ENCODE data around the gene NDUFAF3. TPM values are rescaled to one million over a fixed set of nuclear protein-coding genes. Genes with fewer than 3 reads are reported as not detected.
"Not testable (repeated sequence)": the region's sequence is repeated elsewhere in the genome, so short reads cannot be mapped to it uniquely, and the experiment has no call there.

The NDUFAF3 gene
- total RNA-seq, 2 donors from 2014 or later = 91.4 to 106 TPM

- peak; percentile 94 to 95 for ATAC-seq
- DNase-seq (ENCODE audit: low spot score) = peak; percentile 98
- peaks cover 24 to 26% of the 10 kb centered on the region in 2 donors for H3K4me1 Mint-ChIP-seq (ENCODE audit: low read depth in 2 of 2)
- no peaks in the 10 kb centered on the region for H3K36me3 Mint-ChIP-seq
- no peaks in the 10 kb centered on the region for H3K9me3 Mint-ChIP-seq
- peak within 1 kb of the TSS; percentile 99 to 100 for H3K27ac Mint-ChIP-seq
- H3K4me3 Mint-ChIP-seq = peak within 1 kb of the TSS; percentile 99
- no peaks in the 10 kb centered on the region for H3K27me3 Mint-ChIP-seq
Observed at GRCh38 chr3:49007068-49007770, 14.7 kb upstream of the NDUFAF3 start, which contains the start of gene WDR6. Gene WDR6 (plus strand): TSS chr3:49007391. CDS start chr3:49007432, 41 bp downstream.

- Mint-ChIP-seq H3K4me3 (peak overlapping the region; percentile 99), H3K27ac (peak overlapping the region; percentile 99 to 100), H3K27me3 (no peaks in the 10 kb centered on the region), H3K4me1 (ENCODE audit: low read depth in 2 of 2) (peaks cover 24 to 26% of the 10 kb centered on the region in 2 donors), H3K9me3 (no peaks in the 10 kb centered on the region), H3K36me3 (no peaks in the 10 kb centered on the region)
- DNase-seq (ENCODE audit: low spot score) (peak; percentile 91), ATAC-seq (peak; percentile 80 to 82)
Observed at GRCh38 chr3:49007771-49008528, 14.0 kb upstream of the NDUFAF3 start.

- ATAC-seq, H3K36me3 Mint-ChIP-seq: not testable (repeated sequence)
Observed at GRCh38 chr3:49008627-49009026, 13.3 kb upstream of the NDUFAF3 start.

GRCh38 chr3:49009396-49009795 lies 12.5 kb upstream of the NDUFAF3 start:
- ATAC-seq (no peak), DNase-seq (ENCODE audit: low spot score) (no peak)
- H3K36me3 Mint-ChIP-seq = no peaks in the 10 kb centered on the region
- H3K9me3 Mint-ChIP-seq = no peaks in the 10 kb centered on the region
- no peaks in the 10 kb centered on the region for H3K27me3 Mint-ChIP-seq
- H3K4me3 Mint-ChIP-seq = peak overlapping the region; percentile 99
- peak overlapping the region in 1 of 2 donors; percentile 100 for H3K27ac Mint-ChIP-seq
- peaks cover 24 to 26% of the 10 kb centered on the region in 2 donors for H3K4me1 Mint-ChIP-seq (ENCODE audit: low read depth in 2 of 2)

More at GRCh38 chr3:49008627-49009026, 13.3 kb upstream of the NDUFAF3 start:
- not testable (repeated sequence) for H3K9me3 Mint-ChIP-seq; H3K27me3 Mint-ChIP-seq; DNase-seq (ENCODE audit: low spot score)
- peaks cover 24 to 26% of the 10 kb centered on the region in 2 donors for H3K4me1 Mint-ChIP-seq (ENCODE audit: low read depth in 2 of 2)
- H3K4me3 Mint-ChIP-seq = peak overlapping the region; percentile 99
- peak overlapping the region; percentile 99 to 100 for H3K27ac Mint-ChIP-seq

- H3K27me3 Mint-ChIP-seq = no peaks in the 10 kb centered on the region
Observed at GRCh38 chr3:49012441-49013017, 9.4 kb upstream of the NDUFAF3 start.

GRCh38 chr3:49013113-49013737 lies 8.7 kb upstream of the NDUFAF3 start:
- ATAC-seq = no peak
- Mint-ChIP-seq H3K27ac (no peak overlapping the region), H3K27me3 (no peaks in the 10 kb centered on the region), H3K36me3 (no peaks in the 10 kb centered on the region), H3K4me1 (ENCODE audit: low read depth in 2 of 2) (peaks cover 17 to 24% of the 10 kb centered on the region in 2 donors), H3K9me3 (no peaks in the 10 kb centered on the region), H3K4me3 (no peak overlapping the region)
- DNase-seq (ENCODE audit: low spot score) = no peak

More at GRCh38 chr3:49012441-49013017, 9.4 kb upstream of the NDUFAF3 start:
- Mint-ChIP-seq H3K36me3 (no peaks in the 10 kb centered on the region), H3K4me3 (no peak overlapping the region), H3K9me3 (no peaks in the 10 kb centered on the region), H3K4me1 (ENCODE audit: low read depth in 2 of 2) (peaks cover 22 to 24% of the 10 kb centered on the region in 2 donors), H3K27ac (peak overlapping the region in 1 of 2 donors; percentile 47)
- ATAC-seq (no peak), DNase-seq (ENCODE audit: low spot score) (no peak)

GRCh38 chr3:49013738-49014660 lies 7.9 kb upstream of the NDUFAF3 start:
- H3K4me1 Mint-ChIP-seq (ENCODE audit: low read depth in 2 of 2) = peaks cover 17 to 22% of the 10 kb centered on the region in 2 donors
- no peak overlapping the region for H3K4me3 Mint-ChIP-seq
- no peaks in the 10 kb centered on the region for H3K27me3 Mint-ChIP-seq
- no peak overlapping the region for H3K27ac Mint-ChIP-seq
- no peak for DNase-seq (ENCODE audit: low spot score)
- ATAC-seq = peak in 1 of 2 donors; percentile 22
- no peaks in the 10 kb centered on the region for H3K9me3 Mint-ChIP-seq
- no peaks in the 10 kb centered on the region for H3K36me3 Mint-ChIP-seq

- Mint-ChIP-seq H3K36me3 (no peaks in the 10 kb centered on the region), H3K4me1 (ENCODE audit: low read depth in 2 of 2) (peaks cover 11 to 17% of the 10 kb centered on the region in 2 donors), H3K27me3 (no peaks in the 10 kb centered on the region), H3K4me3 (no peak overlapping the region), H3K27ac (no peak overlapping the region), H3K9me3 (no peaks in the 10 kb centered on the region)
- ATAC-seq (no peak), DNase-seq (ENCODE audit: low spot score) (no peak)
Observed at GRCh38 chr3:49015072-49015471, 6.8 kb upstream of the NDUFAF3 start.

GRCh38 chr3:49015765-49016164 lies 6.2 kb upstream of the NDUFAF3 start:
- DNase-seq (ENCODE audit: low spot score) (no peak), ATAC-seq (no peak)
- H3K4me1 Mint-ChIP-seq (ENCODE audit: low read depth in 2 of 2) = peaks cover 11 to 17% of the 10 kb centered on the region in 2 donors
- no peak overlapping the region for H3K4me3 Mint-ChIP-seq
- no peaks in the 10 kb centered on the region for H3K27me3 Mint-ChIP-seq
- no peaks in the 10 kb centered on the region for H3K36me3 Mint-ChIP-seq
- no peaks in the 10 kb centered on the region for H3K9me3 Mint-ChIP-seq
- no peak overlapping the region for H3K27ac Mint-ChIP-seq

- Mint-ChIP-seq H3K36me3 (no peaks in the 10 kb centered on the region), H3K4me1 (ENCODE audit: low read depth in 2 of 2) (peaks cover 16 to 20% of the 10 kb centered on the region in 2 donors), H3K27ac (no peak overlapping the region), H3K9me3 (no peaks in the 10 kb centered on the region), H3K27me3 (no peaks in the 10 kb centered on the region), H3K4me3 (no peak overlapping the region)
- ATAC-seq (no peak), DNase-seq (ENCODE audit: low spot score) (no peak)
Observed at GRCh38 chr3:49016414-49017228, 5.3 kb upstream of the NDUFAF3 start.

- Mint-ChIP-seq H3K4me3 (peak overlapping the region; percentile 93), H3K4me1 (ENCODE audit: low read depth in 2 of 2) (peaks cover 16 to 18% of the 10 kb centered on the region in 2 donors)
- ATAC-seq = no peak
Observed at GRCh38 chr3:49017229-49017970, 4.5 kb upstream of the NDUFAF3 start.

More at GRCh38 chr3:49017229-49017970, 4.5 kb upstream of the NDUFAF3 start:
- DNase-seq (ENCODE audit: low spot score) = no peak
- Mint-ChIP-seq H3K27me3 (no peaks in the 10 kb centered on the region), H3K27ac (no peak overlapping the region), H3K36me3 (no peaks in the 10 kb centered on the region), H3K9me3 (no peaks in the 10 kb centered on the region)
